Measurements from ENCODE around the gene GAS7. TPM values are rescaled to one million over a fixed set of nuclear protein-coding genes. Genes with fewer than 3 reads are reported as not detected.

Gene GAS7
- total and polyA plus RNA-seq, 10 of the 15 experiments (the other 5 are each of a cell fraction or from before 2014, with no cell fraction given), result 2.3 to 53.4 (median 24.0) TPM

- no peaks in the 10 kb centered on the region for H3K9me3 ChIP-seq (replicated peaks; ENCODE audit: control insufficient read depth, insufficient read depth, low read length)
- FAIRE-seq, result no peak
- no peaks in the 10 kb centered on the region for H3K36me3 ChIP-seq (ENCODE audit: control insufficient read depth in 2 of 2, insufficient read depth in 2 of 2, low read length in 1 of 2)
- in situ Hi-C loops (cut with MboI) (no loop called here), intact Hi-C loops (cut with micrococcal nuclease; ENCODE audit: unreplicated experiment) (no loop called here)
- H3K79me2 ChIP-seq (ENCODE audit: control insufficient read depth, insufficient read depth, low read length), result no peaks in the 10 kb centered on the region
- WGBS (ENCODE audit: insufficient coverage, insufficient replicate concordance, low lambda C conversion rate, missing lambda C conversion rate), result 77% methylated on average over 10 of the region's 10 CpGs
- H3K4me3 ChIP-seq, result no peak overlapping the region
- no peak overlapping the region for H3K4me2 ChIP-seq (ENCODE audit: control insufficient read depth, insufficient read depth)
- SMC1A ChIA-PET (ENCODE audit: uncharacterized antibody, unreplicated experiment), result no interaction called here
- no peak for DNase-seq (ENCODE audit: low read depth, low spot score)
- POLR2A ChIA-PET, result no interaction called here
- peaks cover 3% of the 10 kb centered on the region; the same call in 1 of the 2 replicates for H3K4me1 ChIP-seq (ENCODE audit: control insufficient read depth, insufficient read depth, low read length)
- no peak overlapping the region for H2AFZ ChIP-seq (ENCODE audit: control insufficient read depth, low read depth, low read length)
- RAD21 ChIA-PET (ENCODE audit: unreplicated experiment), result no interaction called here
- no peak overlapping the region for H3K27ac ChIP-seq (ENCODE audit: control insufficient read depth, insufficient read depth)
- H3K9ac ChIP-seq (ENCODE audit: control insufficient read depth, insufficient read depth, low read length), result no peak overlapping the region
- H3K27me3 ChIP-seq (replicated peaks in 1 of 2; ENCODE audit: control insufficient read depth in 2 of 2, insufficient read depth in 2 of 2, low read length in 1 of 2), result no peaks in the 10 kb centered on the region
- no TSS peak for BruUV-seq (replicated peaks)
- TF ChIP-seq POLR2A (IDR thresholded peaks at IDR 0.05; ENCODE audit: low read depth, low read length) (no peak), STAT1 (conservative IDR thresholded peaks at IDR 0.05) (no peak), EGR1 (IDR thresholded peaks at IDR 0.05; ENCODE audit: borderline replicate concordance in 1 of 2, low read depth in 2 of 2, low read length in 2 of 2) (no peak), ZNF622 (IDR thresholded peaks at IDR 0.05) (no peak), ZSCAN29 (IDR thresholded peaks at IDR 0.05) (no peak), EZH2 (IDR thresholded peaks at IDR 0.05; ENCODE audit: borderline replicate concordance, control insufficient read depth, low read depth, low read length) (no peak), USF2 (IDR thresholded peaks at IDR 0.05; ENCODE audit: borderline replicate concordance, low read depth, low read length) (no peak), CEBPB (IDR thresholded peaks at IDR 0.05; ENCODE audit: borderline replicate concordance in 1 of 2, low read depth in 2 of 2, low read length in 2 of 2) (no peak), IRF5 (IDR thresholded peaks at IDR 0.05; ENCODE audit: borderline replicate concordance) (no peak), SUZ12 (IDR thresholded peaks at IDR 0.05; ENCODE audit: unreplicated experiment) (no peak)
- no peak for ATAC-seq
- CTCF ChIA-PET, result interaction anchor here (1.4 kb wide), 1 partner anchor 249 kb away, joined by 3 read pairs; no protein-coding TSS in a partner anchor
- H4K20me1 ChIP-seq (ENCODE audit: control insufficient read depth, insufficient read depth), result no peaks in the 10 kb centered on the region
These were observed 221.9 kb downstream of the GAS7 start for GRCh38 chr17:9976283-9977179.
